ENCODE data around the gene MAP7D2.
"Not testable (repeated sequence)": the region's sequence is repeated elsewhere in the genome, so short reads cannot be mapped to it uniquely, and the experiment has no call there.

DNA sequence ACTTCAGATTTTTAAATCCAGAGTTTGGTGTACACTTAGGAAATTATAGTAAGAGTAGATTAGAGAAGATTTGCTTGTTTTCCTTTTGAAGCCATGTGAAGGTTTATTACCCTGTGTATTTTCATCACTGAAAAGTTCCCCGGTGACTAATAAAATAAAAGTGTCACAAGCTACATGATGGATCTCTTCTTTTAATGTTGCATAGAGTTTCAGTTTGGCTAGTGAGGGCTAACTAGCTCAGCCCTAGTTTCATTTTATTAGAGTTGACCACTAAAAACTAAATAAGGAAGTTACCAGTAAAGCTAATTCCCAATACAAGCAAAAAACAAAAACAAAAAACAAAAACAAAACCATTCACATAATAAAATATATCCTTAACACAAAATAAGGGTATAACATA is 10.1 kb upstream of the MAP7D2 start:
- TF ChIP-seq, protein P1, sequence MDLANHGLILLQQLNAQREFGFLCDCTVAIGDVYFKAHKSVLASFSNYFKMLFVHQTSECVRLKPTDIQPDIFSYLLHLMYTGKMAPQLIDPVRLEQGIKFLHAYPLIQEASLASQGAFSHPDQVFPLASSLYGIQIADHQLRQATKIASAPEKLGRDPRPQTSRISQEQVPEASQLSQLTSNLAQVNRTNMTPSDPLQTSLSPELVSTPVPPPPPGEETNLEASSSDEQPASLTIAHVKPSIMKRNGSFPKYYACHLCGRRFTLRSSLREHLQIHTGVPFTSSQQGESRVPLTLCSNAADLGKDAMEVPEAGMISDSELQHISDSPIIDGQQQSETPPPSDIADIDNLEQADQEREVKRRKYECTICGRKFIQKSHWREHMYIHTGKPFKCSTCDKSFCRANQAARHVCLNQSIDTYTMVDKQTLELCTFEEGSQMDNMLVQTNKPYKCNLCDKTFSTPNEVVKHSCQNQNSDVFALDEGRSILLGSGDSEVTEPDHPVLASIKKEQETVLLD (IDR thresholded peaks at IDR 0.05) = not testable (repeated sequence)
- TF ChIP-seq, protein P2, sequence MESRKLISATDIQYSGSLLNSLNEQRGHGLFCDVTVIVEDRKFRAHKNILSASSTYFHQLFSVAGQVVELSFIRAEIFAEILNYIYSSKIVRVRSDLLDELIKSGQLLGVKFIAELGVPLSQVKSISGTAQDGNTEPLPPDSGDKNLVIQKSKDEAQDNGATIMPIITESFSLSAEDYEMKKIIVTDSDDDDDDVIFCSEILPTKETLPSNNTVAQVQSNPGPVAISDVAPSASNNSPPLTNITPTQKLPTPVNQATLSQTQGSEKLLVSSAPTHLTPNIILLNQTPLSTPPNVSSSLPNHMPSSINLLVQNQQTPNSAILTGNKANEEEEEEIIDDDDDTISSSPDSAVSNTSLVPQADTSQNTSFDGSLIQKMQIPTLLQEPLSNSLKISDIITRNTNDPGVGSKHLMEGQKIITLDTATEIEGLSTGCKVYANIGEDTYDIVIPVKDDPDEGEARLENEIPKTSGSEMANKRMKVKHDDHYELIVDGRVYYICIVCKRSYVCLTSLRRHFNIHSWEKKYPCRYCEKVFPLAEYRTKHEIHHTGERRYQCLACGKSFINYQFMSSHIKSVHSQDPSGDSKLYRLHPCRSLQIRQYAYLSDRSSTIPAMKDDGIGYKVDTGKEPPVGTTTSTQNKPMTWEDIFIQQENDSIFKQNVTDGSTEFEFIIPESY (CRISPR knock-in tag; IDR thresholded peaks at IDR 0.05) = not testable (repeated sequence)
- not testable (repeated sequence) for TF ChIP-seq FUS (optimal IDR thresholded peaks at IDR 0.05; ENCODE audit: low read depth, low read length)
- TF ChIP-seq, protein P3, sequence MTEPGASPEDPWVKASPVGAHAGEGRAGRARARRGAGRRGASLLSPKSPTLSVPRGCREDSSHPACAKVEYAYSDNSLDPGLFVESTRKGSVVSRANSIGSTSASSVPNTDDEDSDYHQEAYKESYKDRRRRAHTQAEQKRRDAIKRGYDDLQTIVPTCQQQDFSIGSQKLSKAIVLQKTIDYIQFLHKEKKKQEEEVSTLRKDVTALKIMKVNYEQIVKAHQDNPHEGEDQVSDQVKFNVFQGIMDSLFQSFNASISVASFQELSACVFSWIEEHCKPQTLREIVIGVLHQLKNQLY (CRISPR knock-in tag; conservative IDR thresholded peaks at IDR 0.05) = not testable (repeated sequence)
